Measurements from ENCODE around the gene DISC1.

Gene DISC1

GRCh38 chr1:231950331-231951128, 323.9 kb downstream of the DISC1 start:
- TF ChIP-seq ZFX (IDR thresholded peaks at IDR 0.05) (no peak), CTCF (conservative IDR thresholded peaks at IDR 0.05) (no peak)
- H3K27ac ChIP-seq = no peak overlapping the region

- H3K27ac ChIP-seq = no peak overlapping the region
- TF ChIP-seq CTCF (conservative IDR thresholded peaks at IDR 0.05) = no peak
- TF ChIP-seq ZFX (IDR thresholded peaks at IDR 0.05) = no peak
These were observed 324.8 kb downstream of the DISC1 start for GRCh38 chr1:231951374-231951773.

GRCh38 chr1:231952154-231952553, 325.6 kb downstream of the DISC1 start:
- no peak for TF ChIP-seq ZFX (IDR thresholded peaks at IDR 0.05)
- no peak for TF ChIP-seq CTCF (conservative IDR thresholded peaks at IDR 0.05)
- no peak overlapping the region for H3K27ac ChIP-seq

- H3K27ac ChIP-seq = no peak overlapping the region
- no peak for TF ChIP-seq CTCF (conservative IDR thresholded peaks at IDR 0.05)
- no peak for TF ChIP-seq ZFX (IDR thresholded peaks at IDR 0.05)
These were observed 327.1 kb downstream of the DISC1 start for GRCh38 chr1:231953660-231954059.

- TF ChIP-seq CTCF (conservative IDR thresholded peaks at IDR 0.05) (no peak), ZFX (IDR thresholded peaks at IDR 0.05) (no peak)
- no peak overlapping the region for H3K27ac ChIP-seq
These were observed 328.2 kb downstream of the DISC1 start for GRCh38 chr1:231954751-231955150.

GRCh38 chr1:231957359-231957758, 330.8 kb downstream of the DISC1 start:
- TF ChIP-seq ZFX (IDR thresholded peaks at IDR 0.05) = no peak
- no peak for TF ChIP-seq CTCF (conservative IDR thresholded peaks at IDR 0.05)
- H3K27ac ChIP-seq = no peak overlapping the region

GRCh38 chr1:231958448-231958847, 331.9 kb downstream of the DISC1 start:
- TF ChIP-seq CTCF (conservative IDR thresholded peaks at IDR 0.05) (no peak), ZFX (IDR thresholded peaks at IDR 0.05) (no peak)
- H3K27ac ChIP-seq = no peak overlapping the region
